B cell (primary cell): ENCODE results near the gene RASSF4. TPM values are rescaled to one million over a fixed set of nuclear protein-coding genes. Genes with fewer than 3 reads are reported as not detected.

Experiments used
- ATAC-seq: fragments of 200-7000 bp; cut with Tn5 transposase; one replicate; pipeline ENCODE4 v1.10.0; 2021; ENCODE audit warnings: low read depth, mild to moderate bottlenecking, moderate number of reproducible peaks, moderate library complexity
- CTCF ChIA-PET: fragments of 350-600 bp; sonication (Branson Sonifier 250); formaldehyde crosslinking; loops from one replicate; lab custom pipeline; 2021; ENCODE audit warnings: antibody characterized with exemption, inconsistent platforms; lab: Charles Lee
- POLR2A ChIA-PET: fragments of 350-600 bp; sonication (Branson Sonifier 250); formaldehyde crosslinking; loops from one replicate; lab custom pipeline; 2021; ENCODE audit warnings: antibody characterized with exemption; lab: Charles Lee
- DNase-seq: peaks from one replicate; pipeline ENCODE4 v3.0.0; 2013
- H2AFZ ChIP-seq: 2 replicates; pipeline ENCODE4 v1.6.1; 2012; ENCODE audit warnings: mild to moderate bottlenecking, low read depth, low read length; ENCODE audit not compliant: insufficient read depth, poor library complexity, severe bottlenecking
- H3K27ac ChIP-seq, 2 donors: 1 replicate in 1 of 2; 2 replicates in 1 of 2; pipeline ENCODE4 v1.5.1; 2012 to 2013; ENCODE audit warnings: low read length in 2 of 2, mild to moderate bottlenecking in 2 of 2, moderate library complexity in 1 of 2
- H3K27me3 ChIP-seq, 4 experiments: fragments of 200-600 bp in 1 of 4; sonication (generic) in 1 of 4; replicated peaks in 1 of 4; 1 replicate in 2 of 4; 2 replicates in 2 of 4; pipeline versions ENCODE4 v1.6.1 to v1.7.0; 2013 to 2016; ENCODE audit warnings: low read length in 3 of 4, mild to moderate bottlenecking in 2 of 4, mixed read lengths in 1 of 4, moderate library complexity in 1 of 4; ENCODE audit not compliant: insufficient read depth in 4 of 4, control insufficient read depth in 3 of 4; ENCODE audit errors: control extremely low read depth in 1 of 4
- H3K36me3 ChIP-seq, 2 experiments: replicated peaks in 1 of 2; 1 replicate in 1 of 2; 2 replicates in 1 of 2; pipeline versions ENCODE4 v1.6.1 to v1.7.1; 2013; ENCODE audit warnings: low read length in 1 of 2; ENCODE audit not compliant: insufficient read depth in 2 of 2, control insufficient read depth in 1 of 2; ENCODE audit errors: control extremely low read depth in 1 of 2, extremely low read depth in 1 of 2
- H3K4me1 ChIP-seq, 2 donors: fragments of 200-600 bp in 1 of 2; sonication (generic) in 1 of 2; 1 replicate in 1 of 2; 2 replicates in 1 of 2; pipeline versions ENCODE4 v1.5.1 to v1.6.1; 2013 to 2017; ENCODE audit warnings: low read length in 2 of 2; ENCODE audit not compliant: control insufficient read depth in 2 of 2, insufficient read depth in 2 of 2
- H3K4me2 ChIP-seq: replicated peaks from 2 replicates; pipeline ENCODE3; 2012; ENCODE audit warnings: mild to moderate bottlenecking, low read depth, low read length; ENCODE audit not compliant: poor library complexity, severe bottlenecking
- H3K4me3 ChIP-seq, 5 experiments: fragments of 200-600 bp in 1 of 5; sonication (generic) in 1 of 5; 1 replicate in 3 of 5; 2 replicates in 2 of 5; pipeline versions ENCODE4 v1.5.1 to v1.7.0; 2011 to 2016; ENCODE audit warnings: low read length in 4 of 5, mild to moderate bottlenecking in 4 of 5, low read depth in 2 of 5, control low read depth in 1 of 5, moderate library complexity in 1 of 5; ENCODE audit not compliant: insufficient read depth in 1 of 5; ENCODE audit errors: control extremely low read depth in 1 of 5, extremely low read depth in 1 of 5
- H3K79me2 ChIP-seq: fragments of 200-600 bp; sonication (generic); one replicate; pipeline ENCODE4 v1.6.0; 2016; ENCODE audit warnings: low read length; ENCODE audit not compliant: control insufficient read depth, insufficient read depth
- H3K9ac ChIP-seq: fragments of 200-600 bp; sonication (generic); 2 replicates; pipeline ENCODE4 v1.6.1; 2017; ENCODE audit warnings: mild to moderate bottlenecking, low read length, moderate library complexity
- H3K9me3 ChIP-seq, 3 donors: one replicate each; pipeline versions ENCODE4 v1.6.1 to v1.7.1; 2013; ENCODE audit warnings: low read length in 2 of 3; ENCODE audit not compliant: control insufficient read depth in 2 of 3, insufficient read depth in 1 of 3; ENCODE audit errors: control extremely low read depth in 1 of 3
- H4K20me1 ChIP-seq: 2 replicates; pipeline ENCODE4 v1.6.0; 2012; ENCODE audit warnings: mild to moderate bottlenecking, low read length; ENCODE audit not compliant: insufficient read depth, control insufficient read depth, poor library complexity, severe bottlenecking
- H3K27ac Mint-ChIP-seq: one replicate; pipeline ENCODE4 v1.8.0; 2021; ENCODE audit warnings: mixed read lengths
- H3K27me3 Mint-ChIP-seq: one replicate; pipeline ENCODE4 v1.8.0; 2021; ENCODE audit warnings: mixed read lengths
- H3K4me1 Mint-ChIP-seq: one replicate; pipeline ENCODE4 v1.8.0; 2021; ENCODE audit warnings: mixed read lengths
- H3K4me3 Mint-ChIP-seq: one replicate; pipeline ENCODE4 v1.8.0; 2021; ENCODE audit warnings: mixed read lengths
- H3K9me3 Mint-ChIP-seq: one replicate; pipeline ENCODE4 v1.8.0; 2022; ENCODE audit warnings: mixed read lengths; ENCODE audit not compliant: insufficient read depth
- CTCF ChIP-seq: fragments of 200-600 bp; IDR thresholded peaks from one replicate; pipeline ENCODE4 v1.8.0; 2022; ENCODE audit warnings: antibody characterized with exemption, mild to moderate bottlenecking
- EZH2 ChIP-seq: IDR thresholded peaks from 2 replicates; pipeline ENCODE4 v1.6.1; 2012; ENCODE audit warnings: borderline replicate concordance, low read depth, mild to moderate bottlenecking, moderate library complexity, low read length; ENCODE audit not compliant: insufficient read depth, poor library complexity, severe bottlenecking
- WGBS: methylation state at CpG from one replicate; pipeline ENCODE4 v1.1.5; 2013; ENCODE audit warnings: missing lambda C conversion rate; ENCODE audit not compliant: insufficient coverage; 5-methylcytosine and 5-hydroxymethylcytosine counted together
- intact Hi-C: fragments of 100-400 bp; cut with micrococcal nuclease; formaldehyde crosslinking; loops from one replicate; pipeline ENCODE4 v1.10.0; 2022
- polyA plus RNA-seq: library from polyadenylated mRNA; depleted of rRNA; stranded (reverse); fragments of >200 nt; gene quantifications from 2 replicates; pipeline ENCODE4 v1.2.3, GENCODE V29; 2012
- total RNA-seq, 2 donors: library from RNA; stranded (reverse); fragments of 120-200 nt in 1 of 2; gene quantifications; 1 replicate in 1 of 2; 2 replicates in 1 of 2; pipeline versions ENCODE4 v1.2.3 to v1.2.4, GENCODE V29; 2013 to 2022

The RASSF4 gene
- total and polyA plus RNA-seq, 2 donors (not counting 1 experiment from before 2014, with no cell fraction given): 1.9 to 2.6 TPM

- CTCF ChIA-PET: interaction anchor here (1.2 to 6.4 kb wide), 5 partner anchors 11 to 45 kb away, joined by 3 to 93 read pairs (median 5); partner anchors contain the start of gene DEPP1
- Mint-ChIP-seq H3K4me1 (no peaks in the 10 kb centered on the region), H3K4me3 (no peak overlapping the region), H3K27me3 (no peaks in the 10 kb centered on the region), H3K9me3 (peaks cover 5% of the 10 kb centered on the region), H3K27ac (no peak overlapping the region)
- Histone ChIP-seq H3K27ac (no peak overlapping the region), H3K9ac (no peak overlapping the region), H3K4me3 (no peak overlapping the region), H2AFZ (no peak overlapping the region), H3K4me2 (no peak overlapping the region), H3K79me2 (no peaks in the 10 kb centered on the region), H3K27me3 (no peaks in the 10 kb centered on the region), H3K9me3 (no peaks in the 10 kb centered on the region), H3K36me3 (no peaks in the 10 kb centered on the region), H4K20me1 (no peaks in the 10 kb centered on the region), H3K4me1 (peaks cover 0 to 8% of the 10 kb centered on the region in 2 donors)
- ATAC-seq (no peak), DNase-seq (no peak)
- no peak for TF ChIP-seq EZH2
- no peak for TF ChIP-seq CTCF
- intact Hi-C loops: no loop called here
- POLR2A ChIA-PET: no interaction called here
- 96% methylated on average over 14 of the region's 18 CpGs for WGBS
Observed at GRCh38 chr10:44934416-44935200, 25.0 kb upstream of the RASSF4 start.
